HCT116 (cell line): Measurements from ENCODE around the gene THEMIS. TPM values are rescaled to one million over a fixed set of nuclear protein-coding genes. Genes with fewer than 3 reads are reported as not detected.

Experiments
- ATAC-seq: fragments of 200-7000 bp; cut with Tn5 transposase; 2 replicates; pipeline ENCODE4 v1.9.1; 2020; ENCODE audit warnings: mild to moderate bottlenecking, moderate library complexity
- BruUV-seq: library from RNA; stranded (reverse); fragments of 400-500 nt; replicated peaks from 2 replicates; lab custom pipeline; 2021; lab: Mats Ljungman, UMichigan
- CTCF ChIA-PET: fragments of 300-600 bp; sonication (Branson Sonifier 250); formaldehyde crosslinking; loops from one replicate; lab custom pipeline; 2021; ENCODE audit warnings: antibody characterized with exemption; lab: Charles Lee
- POLR2A ChIA-PET: fragments of 300-600, 350-600 bp; sonication (Branson Sonifier 250); formaldehyde crosslinking; loops from one replicate; lab custom pipeline; 2021; ENCODE audit warnings: antibody characterized with exemption; lab: Charles Lee
- RAD21 ChIA-PET, 2 experiments: fragments of 300-600 bp; sonication (Branson Sonifier 250); formaldehyde crosslinking; loops; one replicate each; lab custom pipeline; 2023; ENCODE audit warnings: low total read pairs in 2 of 2; ENCODE audit not compliant: uncharacterized antibody in 2 of 2, unreplicated experiment in 2 of 2, low non-redundant PET in 1 of 2; lab: Charles Lee
- DNase-seq: peaks from one replicate; pipeline ENCODE4 v3.0.0-alpha.2; 2010; ENCODE audit warnings: low read depth, low spot score
- H2AFZ ChIP-seq: fragments of 200-600 bp; shearing (Covaris generic), sonication (generic); 2 replicates; pipeline ENCODE4 v1.6.1; 2017; ENCODE audit warnings: low read depth, mixed run types, mixed read lengths, antibody characterized with exemption, low read length; ENCODE audit not compliant: poor library complexity, severe bottlenecking
- H3K27ac ChIP-seq: 2 replicates; pipeline ENCODE4 v1.5.1; 2012; ENCODE audit warnings: low read depth, low read length
- H3K27me3 ChIP-seq: fragments of 200-600 bp; sonication (generic); 2 replicates; pipeline ENCODE4 v1.6.1; 2016; ENCODE audit warnings: mixed run types, low read length, mixed read lengths; ENCODE audit not compliant: insufficient read depth
- H3K36me3 ChIP-seq, 2 experiments: fragments of 200-500 bp in 1 of 2; fragments of 200-600 bp in 1 of 2; sonication (Bioruptor generic) in 1 of 2; sonication (generic) in 1 of 2; 2 replicates each; pipeline versions ENCODE4 v1.5.1 to v1.6.1; 2014 to 2016; ENCODE audit warnings: low read length in 2 of 2, inconsistent platforms in 1 of 2, mixed read lengths in 1 of 2, mixed run types in 1 of 2; ENCODE audit not compliant: insufficient read depth in 2 of 2, control insufficient read depth in 1 of 2
- H3K4me1 ChIP-seq, 2 experiments: fragments of 200-600 bp in 1 of 2; sonication (generic) in 1 of 2; 2 replicates each; pipeline versions ENCODE4 v1.5.1 to v1.6.1; 2012 to 2017; ENCODE audit warnings: low read length in 2 of 2, inconsistent platforms in 1 of 2, mild to moderate bottlenecking in 1 of 2, mixed read lengths in 1 of 2, mixed run types in 1 of 2, moderate library complexity in 1 of 2; ENCODE audit not compliant: insufficient read depth in 2 of 2, control insufficient read depth in 1 of 2
- H3K4me2 ChIP-seq: fragments of 200-600 bp; sonication (generic); 2 replicates; pipeline ENCODE4 v1.6.1; 2017; ENCODE audit warnings: mixed run types, low read length, mixed read lengths
- H3K4me3 ChIP-seq, 2 experiments: fragments of 200-600 bp in 1 of 2; sonication (generic) in 1 of 2; replicated peaks in 1 of 2; 2 replicates each; pipeline ENCODE4 v1.5.1; 2011 to 2016; ENCODE audit warnings: low read length in 2 of 2, control low read depth in 1 of 2, low read depth in 1 of 2, mild to moderate bottlenecking in 1 of 2, mixed read lengths in 1 of 2, mixed run types in 1 of 2
- H3K79me2 ChIP-seq: fragments of 200-600 bp; sonication (generic); 2 replicates; pipeline ENCODE4 v1.6.1; 2017; ENCODE audit warnings: mild to moderate bottlenecking, mixed run types, low read length, moderate library complexity, mixed read lengths; ENCODE audit not compliant: insufficient read depth
- H3K9ac ChIP-seq: fragments of 200-600 bp; sonication (generic); 2 replicates; pipeline ENCODE4 v1.6.1; 2016; ENCODE audit warnings: low read length, mixed read lengths
- H3K9me2 ChIP-seq: fragments of 200-600 bp; sonication (generic), shearing (Covaris generic); 2 replicates; pipeline ENCODE4 v1.6.1; 2017; ENCODE audit warnings: mixed run types, mild to moderate bottlenecking, moderate library complexity; ENCODE audit not compliant: insufficient read depth
- H3K9me3 ChIP-seq, 2 experiments: fragments of 200-500 bp in 1 of 2; fragments of 200-600 bp in 1 of 2; sonication (Bioruptor generic) in 1 of 2; sonication (generic) in 1 of 2; 2 replicates each; pipeline ENCODE4 v1.6.1; 2014 to 2017; ENCODE audit warnings: low read length in 2 of 2, mixed read lengths in 2 of 2, inconsistent platforms in 1 of 2, low read depth in 1 of 2, mild to moderate bottlenecking in 1 of 2, mixed run types in 1 of 2, moderate library complexity in 1 of 2; ENCODE audit not compliant: control insufficient read depth in 1 of 2, insufficient read depth in 1 of 2
- H4K20me1 ChIP-seq: fragments of 200-600 bp; sonication (generic), shearing (Covaris generic); 2 replicates; pipeline ENCODE4 v1.6.1; 2017; ENCODE audit warnings: mixed run types, mild to moderate bottlenecking, moderate library complexity; ENCODE audit not compliant: insufficient read depth
- FOSL1 ChIP-seq: IDR thresholded peaks from 2 replicates; pipeline ENCODE4 v1.6.1; 2012; ENCODE audit warnings: low read depth
- JUND ChIP-seq: IDR thresholded peaks from 2 replicates; pipeline ENCODE4 v1.6.1; 2012
- RAD21 ChIP-seq: IDR thresholded peaks from 2 replicates; pipeline ENCODE4 v1.6.1; 2012; ENCODE audit warnings: low read depth, mild to moderate bottlenecking
- TCF7L2 ChIP-seq: IDR thresholded peaks from 2 replicates; pipeline ENCODE4 v1.7.0; 2011; ENCODE audit warnings: borderline replicate concordance, inconsistent platforms; ENCODE audit not compliant: insufficient read depth, insufficient read length; ENCODE audit errors: extremely low read depth
- YY1 ChIP-seq: IDR thresholded peaks from 2 replicates; pipeline ENCODE4 v1.6.1; 2011; ENCODE audit warnings: low read length, low read depth, moderate library complexity, mild to moderate bottlenecking; ENCODE audit not compliant: insufficient replicate concordance; ENCODE audit errors: extremely low read depth
- intact Hi-C: fragments of 100-400 bp; cut with micrococcal nuclease; formaldehyde crosslinking; loops from 2 replicates; pipeline ENCODE4 v1.10.0; 2022
- total RNA-seq: library from RNA; stranded (reverse); gene quantifications from one replicate; pipeline ENCODE4 v1.2.1, GENCODE V29; 2021; ENCODE audit not compliant: unreplicated experiment
- TF ChIP-seq, protein P1 (sequence below), 3 experiments: fragments of 200-600 bp in 1 of 3; sonication (generic) in 1 of 3; IDR thresholded peaks in 2 of 3; conservative IDR thresholded peaks in 1 of 3; 2 replicates each; pipeline ENCODE4 v1.5.1; 2012 to 2017; ENCODE audit warnings: low read depth in 2 of 3, low read length in 2 of 3, antibody characterized with exemption in 1 of 3, borderline replicate concordance in 1 of 3, control low read depth in 1 of 3, mild to moderate bottlenecking in 1 of 3, mixed read lengths in 1 of 3, mixed run types in 1 of 3, moderate library complexity in 1 of 3; ENCODE audit not compliant: insufficient read depth in 1 of 3
- TF ChIP-seq, protein P2 (sequence below): IDR thresholded peaks from 2 replicates; pipeline ENCODE4 v1.6.1; 2012

THEMIS gene
- total RNA-seq, 1 experiment from 2014 or later: 0.20 TPM

DNA sequence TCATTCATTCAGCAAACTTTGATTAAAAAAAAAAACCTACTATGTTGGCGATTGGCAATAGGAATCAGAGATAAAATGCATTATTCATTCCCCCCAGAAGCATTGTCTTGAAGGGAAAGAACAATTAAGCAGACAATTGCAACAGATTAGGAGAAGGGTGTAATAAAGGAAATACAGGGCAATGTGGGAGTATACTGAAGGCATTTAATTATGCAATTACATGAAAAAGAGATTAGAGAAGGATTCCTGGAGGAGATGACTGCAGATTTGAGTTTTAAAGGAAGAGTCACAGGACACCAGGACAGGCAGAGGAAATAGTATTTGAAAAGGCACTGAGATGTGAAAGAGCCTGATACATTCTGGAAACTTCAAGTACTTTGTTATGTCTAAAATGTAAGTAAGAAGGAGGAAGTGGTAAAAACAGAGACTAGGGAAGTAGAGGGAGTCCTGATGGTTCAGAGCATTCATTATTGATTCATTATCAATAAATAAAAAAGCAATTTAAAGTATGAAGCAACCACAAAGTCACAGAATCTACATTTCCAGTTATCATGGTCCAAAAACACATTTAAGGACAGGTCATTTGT is 43.7 kb downstream of the THEMIS start:
- no TSS peak for BruUV-seq

DNA sequence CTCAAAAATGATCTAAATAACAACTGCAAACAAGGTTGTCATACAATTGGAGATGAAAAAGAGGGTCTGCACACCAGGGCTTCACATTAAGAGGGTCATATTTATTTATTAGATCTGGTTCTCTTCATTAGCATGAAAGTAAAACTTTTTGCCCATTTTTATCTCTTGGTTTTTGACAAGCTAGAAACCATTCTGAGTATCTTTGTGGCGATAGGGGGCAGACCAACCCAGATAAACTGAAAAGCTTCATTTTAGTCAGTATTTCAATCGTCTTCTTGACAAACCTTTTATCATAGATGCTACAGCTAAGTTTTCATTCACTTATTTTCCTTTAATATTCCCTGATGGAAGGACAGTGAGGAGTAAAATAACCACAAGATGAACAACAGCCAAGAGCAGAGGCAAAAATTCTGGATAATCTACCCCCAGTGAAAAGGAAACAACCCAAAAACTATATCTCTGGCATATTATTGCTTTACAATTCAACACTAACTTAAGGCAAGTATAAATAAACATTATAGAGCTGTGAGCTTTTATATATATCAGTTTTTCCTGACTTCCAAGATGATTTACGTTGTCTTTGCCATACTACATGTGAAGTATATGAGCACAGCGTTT is 45.2 kb downstream of the THEMIS start:
- H3K27ac ChIP-seq: no peak overlapping the region
- no peaks in the 10 kb centered on the region for H3K27me3 ChIP-seq
- H4K20me1 ChIP-seq: no peaks in the 10 kb centered on the region
- H3K4me1 ChIP-seq: no peaks in the 10 kb centered on the region
- no peak overlapping the region for H3K4me2 ChIP-seq
- intact Hi-C loops: loop anchor here (5.0 to 10.0 kb wide), 2 partner anchors 659 to 872 kb away; no protein-coding TSS in a partner anchor
- no peak overlapping the region for H3K4me3 ChIP-seq
- H3K79me2 ChIP-seq: no peaks in the 10 kb centered on the region
- RAD21 ChIA-PET: interaction anchor here (0.7 to 1.4 kb wide), 4 partner anchors 118 to 875 kb away, joined by 3 to 4 read pairs (median 4); no protein-coding TSS in a partner anchor
- POLR2A ChIA-PET: no interaction called here
- DNase-seq: no peak
- H3K36me3 ChIP-seq: no peaks in the 10 kb centered on the region
- TF ChIP-seq, protein P1, sequence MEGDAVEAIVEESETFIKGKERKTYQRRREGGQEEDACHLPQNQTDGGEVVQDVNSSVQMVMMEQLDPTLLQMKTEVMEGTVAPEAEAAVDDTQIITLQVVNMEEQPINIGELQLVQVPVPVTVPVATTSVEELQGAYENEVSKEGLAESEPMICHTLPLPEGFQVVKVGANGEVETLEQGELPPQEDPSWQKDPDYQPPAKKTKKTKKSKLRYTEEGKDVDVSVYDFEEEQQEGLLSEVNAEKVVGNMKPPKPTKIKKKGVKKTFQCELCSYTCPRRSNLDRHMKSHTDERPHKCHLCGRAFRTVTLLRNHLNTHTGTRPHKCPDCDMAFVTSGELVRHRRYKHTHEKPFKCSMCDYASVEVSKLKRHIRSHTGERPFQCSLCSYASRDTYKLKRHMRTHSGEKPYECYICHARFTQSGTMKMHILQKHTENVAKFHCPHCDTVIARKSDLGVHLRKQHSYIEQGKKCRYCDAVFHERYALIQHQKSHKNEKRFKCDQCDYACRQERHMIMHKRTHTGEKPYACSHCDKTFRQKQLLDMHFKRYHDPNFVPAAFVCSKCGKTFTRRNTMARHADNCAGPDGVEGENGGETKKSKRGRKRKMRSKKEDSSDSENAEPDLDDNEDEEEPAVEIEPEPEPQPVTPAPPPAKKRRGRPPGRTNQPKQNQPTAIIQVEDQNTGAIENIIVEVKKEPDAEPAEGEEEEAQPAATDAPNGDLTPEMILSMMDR (IDR thresholded peaks at IDR 0.05 in 2 of 3, conservative IDR thresholded peaks at IDR 0.05 in 1 of 3; ENCODE audit: borderline replicate concordance in 1 of 3, insufficient read depth in 1 of 3, low read depth in 2 of 3, low read length in 2 of 3): peak; percentile 39 to 63 (median 45); a peak in 4 of 6 replicates
- TF ChIP-seq YY1: no peak
- TF ChIP-seq RAD21: peak; percentile 68
- TF ChIP-seq, protein P2, sequence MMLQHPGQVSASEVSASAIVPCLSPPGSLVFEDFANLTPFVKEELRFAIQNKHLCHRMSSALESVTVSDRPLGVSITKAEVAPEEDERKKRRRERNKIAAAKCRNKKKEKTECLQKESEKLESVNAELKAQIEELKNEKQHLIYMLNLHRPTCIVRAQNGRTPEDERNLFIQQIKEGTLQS: no peak
- TF ChIP-seq, all 23 proteins: peak for 2
- CTCF ChIA-PET: interaction anchor here (0.7 to 2.0 kb wide), 9 partner anchors 9 to 875 kb away, joined by 3 to 14 read pairs (median 6); partner anchors contain the start of gene PTPRK
- H2AFZ ChIP-seq: peak overlapping the region; percentile 58
- no peaks in the 10 kb centered on the region for H3K9me2 ChIP-seq
- ATAC-seq: no peak
- BruUV-seq: no TSS peak
- no peak overlapping the region for H3K9ac ChIP-seq
- no peaks in the 10 kb centered on the region for H3K9me3 ChIP-seq

More for the DNA sequence above, 43.7 kb downstream of the THEMIS start:
- RAD21 ChIA-PET: no interaction called here
- POLR2A ChIA-PET: no interaction called here
- no peaks in the 10 kb centered on the region for H3K9me2 ChIP-seq
- no peaks in the 10 kb centered on the region for H3K4me1 ChIP-seq
- ATAC-seq: no peak
- no peaks in the 10 kb centered on the region for H3K36me3 ChIP-seq
- H3K9me3 ChIP-seq: no peaks in the 10 kb centered on the region
- TF ChIP-seq JUND (no peak), FOSL1 (no peak), TCF7L2 (no peak)
- intact Hi-C loops: loop anchor here (5.0 to 10.0 kb wide), 2 partner anchors 658 to 870 kb away; no protein-coding TSS in a partner anchor
- no peak overlapping the region for H3K9ac ChIP-seq
- H3K27me3 ChIP-seq: no peaks in the 10 kb centered on the region
- no peak for DNase-seq
- no peak overlapping the region for H3K4me3 ChIP-seq
- no peak overlapping the region for H3K4me2 ChIP-seq
- CTCF ChIA-PET: no interaction called here
- no peak overlapping the region for H2AFZ ChIP-seq
- H4K20me1 ChIP-seq: no peaks in the 10 kb centered on the region
- no peak overlapping the region for H3K27ac ChIP-seq
- H3K79me2 ChIP-seq: no peaks in the 10 kb centered on the region
